ENCODE measurements around the gene NELL2. TPM values are rescaled to one million over a fixed set of nuclear protein-coding genes. Genes with fewer than 3 reads are reported as not detected.
"Not testable (repeated sequence)": the region's sequence is repeated elsewhere in the genome, so short reads cannot be mapped to it uniquely, and the experiment has no call there.

The NELL2 gene
- total RNA-seq, 4 donors from 2014 or later: 1.1 to 22.9 (median 15.6) TPM

- DNase-seq (ENCODE audit: low spot score): no peak
- no peak for TF ChIP-seq CTCF (IDR thresholded peaks at IDR 0.05)
- ATAC-seq (ENCODE audit: low FRiP score): no peak
These were observed 172.8 kb downstream of the NELL2 start for GRCh38 chr12:44703182-44703910.

DNA sequence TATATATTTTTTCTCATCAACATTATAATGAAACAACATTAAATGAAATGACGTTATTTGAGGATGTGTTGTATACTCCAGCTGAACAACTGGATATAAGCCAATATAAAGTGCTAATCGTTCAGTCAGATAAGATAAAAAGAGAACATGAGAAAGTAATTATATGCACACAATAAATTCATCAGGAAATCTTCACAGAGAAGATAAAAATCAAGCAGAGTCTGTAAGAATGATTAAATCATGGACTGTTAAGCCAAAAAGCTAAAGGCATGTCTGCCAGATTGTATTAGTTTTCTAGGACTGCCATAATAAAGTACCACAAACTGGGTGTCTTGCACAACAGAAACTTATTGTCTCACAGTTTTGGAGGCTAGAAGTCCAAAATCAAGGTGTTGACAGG, 178.6 kb downstream of the NELL2 start:
- ATAC-seq (ENCODE audit: low FRiP score) (no peak), DNase-seq (ENCODE audit: low spot score) (no peak)
- TF ChIP-seq CTCF (IDR thresholded peaks at IDR 0.05): no peak

- ATAC-seq (ENCODE audit: low FRiP score): no peak
- TF ChIP-seq CTCF (IDR thresholded peaks at IDR 0.05): no peak
- DNase-seq (ENCODE audit: low spot score): no peak
These were observed 179.6 kb downstream of the NELL2 start for GRCh38 chr12:44696542-44696941.

DNA sequence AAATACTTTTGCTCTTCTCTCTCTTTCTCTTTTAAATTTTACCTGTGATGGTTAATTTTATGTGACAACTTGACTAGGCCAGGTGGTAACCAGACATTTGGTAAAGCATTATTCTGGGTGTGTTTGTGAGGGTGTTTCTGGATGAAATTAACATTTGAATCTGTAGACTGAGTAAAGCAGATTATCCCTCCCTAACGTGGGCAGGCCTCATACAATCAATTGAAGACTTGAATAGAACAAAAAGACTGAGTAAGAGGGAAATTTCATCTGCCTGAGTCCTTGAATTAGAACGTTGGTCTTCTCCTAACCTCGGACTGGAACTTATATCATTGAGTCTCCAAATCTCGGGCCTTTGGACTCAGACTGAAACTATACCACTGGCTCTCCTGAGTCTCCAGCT, 182.1 kb downstream of the NELL2 start:
- ATAC-seq (ENCODE audit: low FRiP score) (no peak), DNase-seq (ENCODE audit: low spot score) (no peak)
- TF ChIP-seq CTCF (IDR thresholded peaks at IDR 0.05): no peak

DNA sequence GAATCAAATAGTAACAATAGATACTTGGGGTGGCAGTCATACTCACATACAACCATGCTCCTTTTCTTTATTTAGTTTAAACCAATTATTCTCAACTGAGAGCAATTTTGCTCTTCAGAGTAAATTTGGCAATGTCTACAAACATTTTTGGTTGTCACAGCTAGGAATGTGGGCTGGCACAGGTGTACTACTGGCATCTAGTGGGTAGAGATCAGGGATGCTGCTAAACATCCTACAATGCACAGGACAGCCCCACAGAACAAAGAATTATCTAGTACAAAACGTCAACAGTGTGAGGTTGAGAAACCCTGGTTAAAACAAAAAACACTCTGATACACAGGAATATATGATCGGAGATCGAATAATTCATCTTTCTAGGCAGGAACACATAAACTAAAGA, 186.5 kb downstream of the NELL2 start:
- ATAC-seq (ENCODE audit: low FRiP score): no peak
- no peak for DNase-seq (ENCODE audit: low spot score)
- TF ChIP-seq CTCF (IDR thresholded peaks at IDR 0.05): no peak

- not testable (repeated sequence) for DNase-seq (ENCODE audit: low spot score); ATAC-seq (ENCODE audit: low FRiP score)
These were observed 189.2 kb downstream of the NELL2 start for GRCh38 chr12:44686821-44687432.

DNA sequence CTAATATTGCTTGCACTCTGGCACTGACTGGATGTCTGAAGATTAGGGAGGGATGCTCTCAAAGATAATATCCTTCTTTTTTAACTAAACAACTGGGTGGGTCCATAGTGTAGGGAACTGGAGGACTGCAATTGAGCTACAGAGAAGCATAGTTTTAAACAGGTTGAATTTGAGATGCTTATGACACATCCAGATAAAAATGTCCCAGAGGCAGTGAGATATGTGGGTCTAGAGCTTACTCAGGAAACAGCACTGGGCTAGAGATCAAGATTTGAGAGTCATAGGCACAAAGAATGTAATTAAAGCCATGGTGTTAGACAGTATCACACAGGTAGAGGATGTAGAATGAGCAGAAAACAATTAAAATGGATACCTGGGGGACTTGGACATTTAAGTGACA, 198.4 kb downstream of the NELL2 start:
- TF ChIP-seq CTCF (IDR thresholded peaks at IDR 0.05): no peak
- DNase-seq (ENCODE audit: low spot score) (no peak), ATAC-seq (ENCODE audit: low FRiP score) (no peak)

Measured in omental fat pad (tissue), 4 donors.